ENCODE data around the gene SLC24A4. TPM values are rescaled to one million over a fixed set of nuclear protein-coding genes. Genes with fewer than 3 reads are reported as not detected.

SLC24A4 gene
- total RNA-seq, 3 donors from 2014 or later = 0.15 to 0.96 TPM; not detected in 1

DNA sequence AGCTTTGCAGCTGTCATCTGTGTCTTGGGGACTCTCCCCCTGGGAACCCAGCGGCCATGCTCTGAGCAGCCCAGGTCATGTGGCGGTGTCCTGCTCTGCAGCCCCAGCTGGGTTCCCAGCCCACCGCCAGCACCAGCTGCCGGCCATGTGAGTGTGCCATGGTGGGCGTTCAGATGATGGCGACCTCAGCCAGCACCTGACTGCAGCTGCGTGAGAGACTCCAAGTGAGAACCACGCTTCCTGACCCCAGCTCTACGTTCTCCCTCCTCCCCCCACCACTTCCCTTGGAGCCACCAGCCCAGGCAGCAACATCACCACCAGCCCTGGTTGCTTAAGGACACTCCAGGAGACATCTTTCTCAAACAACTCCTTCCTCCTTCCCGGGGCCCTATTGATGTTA is 68.8 kb downstream of the SLC24A4 start:
- TF ChIP-seq, protein P1, sequence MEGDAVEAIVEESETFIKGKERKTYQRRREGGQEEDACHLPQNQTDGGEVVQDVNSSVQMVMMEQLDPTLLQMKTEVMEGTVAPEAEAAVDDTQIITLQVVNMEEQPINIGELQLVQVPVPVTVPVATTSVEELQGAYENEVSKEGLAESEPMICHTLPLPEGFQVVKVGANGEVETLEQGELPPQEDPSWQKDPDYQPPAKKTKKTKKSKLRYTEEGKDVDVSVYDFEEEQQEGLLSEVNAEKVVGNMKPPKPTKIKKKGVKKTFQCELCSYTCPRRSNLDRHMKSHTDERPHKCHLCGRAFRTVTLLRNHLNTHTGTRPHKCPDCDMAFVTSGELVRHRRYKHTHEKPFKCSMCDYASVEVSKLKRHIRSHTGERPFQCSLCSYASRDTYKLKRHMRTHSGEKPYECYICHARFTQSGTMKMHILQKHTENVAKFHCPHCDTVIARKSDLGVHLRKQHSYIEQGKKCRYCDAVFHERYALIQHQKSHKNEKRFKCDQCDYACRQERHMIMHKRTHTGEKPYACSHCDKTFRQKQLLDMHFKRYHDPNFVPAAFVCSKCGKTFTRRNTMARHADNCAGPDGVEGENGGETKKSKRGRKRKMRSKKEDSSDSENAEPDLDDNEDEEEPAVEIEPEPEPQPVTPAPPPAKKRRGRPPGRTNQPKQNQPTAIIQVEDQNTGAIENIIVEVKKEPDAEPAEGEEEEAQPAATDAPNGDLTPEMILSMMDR (IDR thresholded peaks at IDR 0.05) = no peak
- TF ChIP-seq POLR2A (IDR thresholded peaks at IDR 0.05) (no peak), POLR2AphosphoS5 (IDR thresholded peaks at IDR 0.05) (no peak)
- no peaks in the 10 kb centered on the region for H3K4me1 ChIP-seq
- intact Hi-C loops (cut with DNase I; ENCODE audit: low total_unique reads) = no loop called here
- no peak overlapping the region for H3K4me3 ChIP-seq
- H3K36me3 ChIP-seq = no peaks in the 10 kb centered on the region
- H3K9me3 ChIP-seq = no peaks in the 10 kb centered on the region
- no peak overlapping the region for H3K27ac ChIP-seq
- no peaks in the 10 kb centered on the region for H3K27me3 ChIP-seq
- DNase-seq (ENCODE audit: low spot score in 2 of 2) = no peak

DNA sequence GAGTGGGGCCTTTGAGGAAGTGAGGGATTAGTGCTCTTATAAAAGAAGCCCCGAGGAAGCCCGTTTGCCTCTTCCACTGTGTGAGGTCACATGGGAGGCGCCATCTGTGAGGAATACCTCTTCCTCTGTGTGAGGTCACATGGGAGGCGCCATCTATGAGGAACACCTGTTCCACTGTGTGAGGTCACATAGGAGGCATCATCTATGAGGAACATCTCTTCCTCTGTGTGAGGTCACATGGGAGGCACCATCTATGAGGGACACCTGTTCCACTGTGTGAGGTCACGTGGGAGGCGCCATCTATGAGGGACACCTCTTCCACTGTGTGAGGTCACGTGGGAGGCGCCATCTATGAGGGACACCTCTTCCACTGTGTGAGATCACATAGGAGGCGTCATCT is 69.7 kb downstream of the SLC24A4 start:
- no peak overlapping the region for H3K4me3 ChIP-seq
- H3K9me3 ChIP-seq = no peaks in the 10 kb centered on the region
- H3K27ac ChIP-seq = no peak overlapping the region
- H3K36me3 ChIP-seq = no peaks in the 10 kb centered on the region
- H3K4me1 ChIP-seq = no peaks in the 10 kb centered on the region
- intact Hi-C loops (cut with DNase I; ENCODE audit: low total_unique reads) = no loop called here
- TF ChIP-seq POLR2A (IDR thresholded peaks at IDR 0.05) (no peak), POLR2AphosphoS5 (IDR thresholded peaks at IDR 0.05) (no peak)
- TF ChIP-seq, protein P1 (IDR thresholded peaks at IDR 0.05) = no peak
- H3K27me3 ChIP-seq = no peaks in the 10 kb centered on the region
- DNase-seq (ENCODE audit: low spot score in 2 of 2) = no peak

DNA sequence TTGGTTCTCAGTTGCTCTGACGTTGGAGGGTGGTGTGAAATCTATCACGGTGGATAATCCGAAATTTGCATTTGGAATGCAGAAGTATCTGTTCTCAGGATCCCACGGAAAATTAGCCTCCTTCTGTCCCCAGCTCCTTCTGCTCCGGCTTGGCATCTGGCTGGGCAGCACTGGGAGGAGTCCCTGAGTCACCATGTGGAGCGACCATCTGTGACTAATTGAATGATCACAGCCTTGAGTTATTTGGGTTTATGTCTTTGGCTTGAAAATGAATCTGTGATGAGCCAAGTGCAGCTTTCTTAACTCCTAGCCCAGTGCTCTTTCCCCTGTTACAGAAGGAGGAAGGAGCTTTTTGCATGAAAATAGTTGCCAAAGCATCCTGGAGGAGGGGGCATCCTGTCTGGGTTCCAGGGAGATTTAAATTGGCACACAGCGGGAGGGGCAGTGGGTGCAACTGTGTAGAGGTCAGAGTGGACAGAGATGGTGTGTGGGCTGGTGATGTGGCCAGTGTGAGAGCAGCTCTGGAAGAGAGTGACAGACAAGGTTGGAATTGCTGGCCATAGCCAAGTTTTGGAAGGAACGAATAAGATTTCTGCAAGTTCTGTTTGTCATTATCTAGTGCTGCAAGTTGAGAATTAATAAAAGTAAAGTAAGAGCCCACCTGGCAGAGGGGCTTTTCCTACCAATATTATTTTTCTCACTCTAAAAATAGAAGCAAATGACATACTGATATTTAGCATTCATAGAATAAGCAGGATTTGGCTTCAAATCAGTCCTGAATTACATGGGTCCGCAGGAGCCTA is 74.4 kb downstream of the SLC24A4 start:
- DNase-seq (ENCODE audit: low spot score in 2 of 2) = no peak
- no peaks in the 10 kb centered on the region for H3K27me3 ChIP-seq
- intact Hi-C loops (cut with DNase I; ENCODE audit: low total_unique reads) = no loop called here

DNA sequence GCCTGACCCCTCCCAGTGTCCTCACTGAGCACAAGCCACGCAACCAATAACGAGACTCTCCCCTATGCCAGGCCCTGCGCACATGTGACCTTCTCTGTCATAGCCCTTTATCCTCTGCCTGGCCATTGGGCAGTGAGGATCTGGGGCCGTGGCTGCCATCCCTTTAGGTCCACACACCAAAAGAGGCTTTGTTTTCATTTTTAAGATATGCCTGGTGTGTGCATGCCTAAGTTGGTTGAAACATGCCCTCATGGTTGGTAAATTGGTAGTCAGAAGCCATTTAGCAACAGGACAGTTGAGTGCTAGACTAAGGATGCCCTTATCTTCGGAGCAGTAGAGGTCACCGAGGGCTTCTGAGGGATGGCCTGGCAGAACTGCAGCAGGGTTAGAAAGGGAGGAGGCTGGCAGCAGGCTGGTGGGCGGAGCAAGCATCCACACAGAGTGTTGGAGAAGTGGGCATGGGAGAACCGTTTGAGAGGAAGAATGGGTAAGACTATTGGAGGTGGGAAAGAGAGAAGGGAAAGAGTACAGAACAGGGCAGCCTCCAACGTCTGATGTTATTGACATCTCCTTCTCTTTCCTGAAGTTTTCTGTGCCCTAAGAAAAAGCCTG is 75.1 kb downstream of the SLC24A4 start:
- intact Hi-C loops (cut with DNase I; ENCODE audit: low total_unique reads) = no loop called here
- peaks cover 0 to 5% of the 10 kb centered on the region in 2 donors for H3K9me3 ChIP-seq
- H3K4me3 ChIP-seq = no peak overlapping the region
- no peaks in the 10 kb centered on the region for H3K36me3 ChIP-seq
- H3K27me3 ChIP-seq = no peaks in the 10 kb centered on the region
- H3K27ac ChIP-seq = no peak overlapping the region
- H3K4me1 ChIP-seq = no peaks in the 10 kb centered on the region
- DNase-seq (ENCODE audit: low spot score in 2 of 2) = no peak
- TF ChIP-seq, protein P1 (IDR thresholded peaks at IDR 0.05) = no peak
- TF ChIP-seq POLR2AphosphoS5 (IDR thresholded peaks at IDR 0.05) (no peak), POLR2A (IDR thresholded peaks at IDR 0.05) (no peak)

More for the DNA sequence above, 74.4 kb downstream of the SLC24A4 start:
- TF ChIP-seq, protein P1 (IDR thresholded peaks at IDR 0.05) = no peak
- TF ChIP-seq POLR2AphosphoS5 (IDR thresholded peaks at IDR 0.05) (no peak), POLR2A (IDR thresholded peaks at IDR 0.05) (no peak)
- Histone ChIP-seq H3K4me3 (no peak overlapping the region), H3K9me3 (peaks cover 0 to under 1% of the 10 kb centered on the region in 2 donors), H3K36me3 (no peaks in the 10 kb centered on the region), H3K27ac (no peak overlapping the region), H3K4me1 (no peaks in the 10 kb centered on the region)

All from breast epithelium (tissue), 4 donors.